ENCODE results near the gene FGF18.
"Not testable (repeated sequence)": the region's sequence is repeated elsewhere in the genome, so short reads cannot be mapped to it uniquely, and the experiment has no call there.

The FGF18 gene

DNA sequence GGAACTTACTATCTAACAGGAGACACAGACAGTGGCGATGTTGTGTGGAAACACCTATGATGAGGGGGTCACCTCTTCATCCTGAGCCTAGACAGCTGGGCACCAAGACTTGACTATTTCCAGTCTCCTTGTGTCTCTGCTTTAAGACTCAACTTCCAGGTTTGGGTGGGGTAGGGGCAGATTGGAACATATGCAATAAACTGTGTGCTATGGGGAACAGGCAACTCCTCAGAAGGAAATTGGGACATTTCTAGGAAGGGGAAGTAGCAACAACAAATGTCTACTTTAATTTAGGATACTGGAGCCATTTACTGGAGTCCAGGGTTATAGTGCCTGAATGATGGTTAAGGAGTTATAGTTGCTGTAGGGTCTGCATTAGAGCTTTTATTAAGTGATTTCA is 57.3 kb downstream of the FGF18 start:
- no peak for DNase-seq

GRCh38 chr5:171477101-171477500 is 57.7 kb downstream of the FGF18 start:
- peak; percentile 16 for DNase-seq

DNA sequence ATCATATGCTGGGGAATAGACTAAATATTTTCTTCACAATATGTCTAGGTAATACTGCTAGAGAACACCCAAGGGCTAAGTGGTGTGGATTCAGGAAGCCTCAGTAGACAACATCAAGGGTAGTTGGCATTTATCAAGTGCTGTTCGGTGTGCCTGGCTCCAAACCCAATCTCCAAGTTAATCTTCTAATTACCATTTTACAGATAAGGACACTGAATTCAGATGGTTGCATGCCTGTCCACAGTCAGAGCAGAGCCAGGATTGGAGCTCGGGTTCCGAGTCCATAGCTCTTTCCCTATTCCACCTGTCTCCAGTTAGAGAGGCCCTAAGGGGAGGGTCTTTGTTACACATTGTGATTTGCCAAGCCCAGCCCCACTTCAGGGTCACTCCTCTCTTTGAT is 58.2 kb downstream of the FGF18 start:
- no peak for DNase-seq

DNA sequence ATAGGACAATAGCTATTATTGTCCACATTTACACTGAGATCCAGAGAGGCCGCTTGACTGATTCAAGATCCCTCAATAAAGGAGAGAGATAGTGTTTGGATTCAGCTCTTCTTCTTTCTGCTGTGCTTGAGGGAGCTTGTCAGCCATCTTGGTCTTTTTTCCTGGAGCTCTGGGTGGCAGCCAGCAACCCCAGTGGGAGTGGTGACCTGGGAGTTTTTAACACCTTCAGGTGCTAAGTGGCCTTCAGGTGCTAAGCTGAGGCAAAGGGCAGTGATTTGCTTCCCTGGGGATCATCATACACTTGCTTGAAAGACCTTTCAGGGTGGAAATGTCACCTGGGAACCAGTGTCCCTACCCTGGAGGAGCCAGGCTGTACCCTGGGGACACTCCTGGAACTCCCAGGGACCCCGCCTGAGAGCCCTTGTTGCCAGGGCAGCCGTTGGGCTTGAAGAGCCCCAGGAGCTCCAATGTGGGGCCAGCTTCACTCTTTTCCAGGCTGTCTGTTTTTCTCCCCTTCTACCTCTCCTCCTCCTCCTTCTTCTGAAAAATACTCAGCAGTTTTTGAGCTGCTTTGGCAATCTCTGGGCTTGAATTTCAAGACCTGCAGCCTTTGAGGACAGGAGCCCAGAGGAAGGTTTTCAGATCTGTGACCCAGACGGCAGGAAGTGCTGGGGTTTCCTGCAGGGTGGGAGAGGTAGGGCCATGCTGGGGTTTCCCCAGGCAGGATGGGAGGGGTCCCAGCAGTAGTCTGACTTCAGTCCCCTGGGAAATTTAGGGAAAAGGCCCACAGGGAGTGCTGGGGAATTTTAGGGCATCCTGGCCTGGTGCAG is 59.7 kb downstream of the FGF18 start:
- DNase-seq: no peak

DNA sequence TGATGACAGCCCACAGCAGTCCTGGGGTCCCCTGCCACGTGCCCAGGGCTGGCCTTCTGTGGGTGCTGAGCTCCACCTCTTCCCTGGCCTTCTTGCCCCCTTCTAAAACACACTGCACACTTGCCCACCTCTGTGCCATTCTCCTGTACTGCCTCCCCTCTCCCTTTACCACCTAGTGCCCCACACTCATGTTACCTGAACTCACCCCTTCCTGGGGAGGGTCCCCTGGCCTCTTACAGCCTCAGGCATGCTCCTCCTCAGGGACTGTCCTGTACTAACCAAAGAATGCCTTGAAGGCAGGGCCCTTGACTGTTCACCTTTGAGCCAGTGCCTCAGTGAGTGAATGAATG is 60.3 kb downstream of the FGF18 start:
- no peak for DNase-seq

GRCh38 chr5:171480239-171480638 is 60.8 kb downstream of the FGF18 start:
- no peak for DNase-seq

DNA sequence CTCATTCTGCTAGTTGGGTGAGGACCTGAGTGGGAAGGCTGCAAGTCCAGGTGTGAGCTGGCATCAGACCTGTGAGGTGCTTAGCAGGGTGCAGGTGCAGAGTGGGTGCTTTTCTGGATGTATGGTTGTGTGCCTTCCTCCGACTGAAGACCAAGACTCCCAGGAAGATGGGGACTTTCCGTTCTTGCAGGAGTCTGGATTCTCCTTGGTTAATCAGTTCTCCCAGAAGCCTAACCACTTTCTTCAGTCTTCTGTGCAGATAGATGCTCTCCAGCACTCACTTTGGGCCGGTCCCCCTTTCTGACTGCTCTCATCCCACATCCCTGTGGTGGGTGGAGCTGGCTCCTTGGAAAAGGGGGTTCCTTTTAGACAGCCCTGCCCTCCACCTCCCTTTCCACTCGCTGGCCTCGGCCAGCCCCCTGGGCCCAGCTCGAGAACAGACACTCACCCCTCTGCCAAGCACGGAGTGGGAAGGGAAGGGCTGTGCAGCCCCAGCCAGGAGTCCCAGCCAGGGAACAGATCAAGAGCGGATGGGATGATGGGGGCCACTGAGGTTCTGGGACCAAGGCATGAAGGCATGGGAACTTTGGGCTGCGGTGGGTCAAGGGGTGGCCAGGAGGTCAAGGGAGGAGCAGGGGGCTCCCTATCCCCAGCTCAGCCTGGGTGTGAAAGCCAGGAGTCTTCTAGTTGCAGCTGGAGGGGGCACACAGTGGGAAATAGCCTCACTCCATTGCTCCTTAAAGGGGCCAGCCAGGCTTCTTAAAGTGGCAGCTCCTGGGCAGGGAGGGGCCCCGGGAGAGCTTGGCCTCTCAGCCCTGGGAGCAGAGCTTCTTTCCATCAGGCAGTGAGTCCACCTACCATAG is 62.4 kb downstream of the FGF18 start:
- no peak for DNase-seq

DNA sequence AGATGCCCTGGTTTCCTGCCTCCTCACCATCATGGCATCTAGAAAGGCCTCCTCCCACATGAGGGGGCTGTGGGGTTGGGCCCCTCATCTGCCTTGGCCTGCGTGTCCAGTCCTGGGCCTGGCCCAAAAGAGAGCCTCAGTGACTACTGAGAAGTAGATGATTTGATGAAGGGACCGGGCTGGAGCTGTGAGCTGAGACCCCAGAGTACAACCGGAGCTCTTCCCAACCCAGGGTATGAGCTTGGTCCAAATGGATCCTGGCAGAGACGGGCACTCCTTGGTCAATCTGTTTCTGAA is 62.9 kb downstream of the FGF18 start:
- DNase-seq: no peak

DNA sequence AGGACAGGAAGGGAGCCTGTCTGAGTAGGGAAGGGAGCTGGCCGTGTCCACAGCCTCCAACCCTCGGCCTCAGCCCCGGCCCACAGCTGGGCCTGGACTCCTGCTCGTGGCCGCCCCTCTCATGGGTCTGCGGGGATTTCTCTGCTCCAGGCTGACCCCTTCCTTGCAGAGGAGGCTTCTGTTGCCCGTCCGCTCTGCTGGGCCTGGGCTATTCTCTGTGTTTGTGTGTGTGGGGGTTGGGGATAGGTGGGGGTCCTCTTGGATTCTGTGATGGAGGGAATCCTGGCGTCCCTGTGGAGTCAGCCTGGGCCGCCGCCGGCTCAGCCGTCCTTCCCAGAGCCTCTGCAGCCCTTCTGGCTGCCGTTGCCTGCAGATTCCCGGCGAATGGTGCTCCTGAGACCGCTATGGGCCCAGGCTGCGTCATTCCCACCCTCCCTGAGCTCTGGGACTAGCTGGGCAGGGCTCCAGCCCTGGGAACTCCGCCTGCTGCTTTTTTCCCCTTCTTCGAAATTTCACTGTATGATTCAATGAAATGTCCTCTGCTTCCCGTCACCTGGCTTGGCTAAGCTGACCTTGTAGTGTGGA is 64.2 kb downstream of the FGF18 start:
- DNase-seq: no peak

- DNase-seq: no peak
Observed at GRCh38 chr5:171484460-171484899, 65.0 kb downstream of the FGF18 start.

GRCh38 chr5:171485668-171486067 is 66.2 kb downstream of the FGF18 start:
- DNase-seq: no peak

- DNase-seq: no peak
Observed at GRCh38 chr5:171486613-171487012, 67.2 kb downstream of the FGF18 start.

DNA sequence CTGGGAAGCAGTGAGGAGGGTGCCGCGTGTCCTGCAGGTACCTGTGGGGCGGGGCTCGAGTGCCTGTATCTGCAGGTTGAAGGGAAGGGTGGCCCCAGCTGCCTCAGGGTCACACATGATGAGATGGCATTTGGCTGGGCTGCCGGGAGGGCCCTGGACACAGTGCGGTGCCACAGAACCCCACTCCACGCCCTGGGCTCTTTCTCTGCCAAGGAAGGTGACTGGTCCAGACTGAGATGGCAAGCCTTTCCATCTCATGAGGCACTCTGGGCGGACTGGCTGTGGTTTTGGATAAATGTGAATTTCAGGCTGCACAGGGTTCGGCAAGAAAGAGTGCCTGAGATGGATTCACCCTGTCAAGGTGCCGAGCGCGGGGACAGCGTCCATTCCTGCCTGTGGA is 69.4 kb downstream of the FGF18 start:
- DNase-seq: no peak

GRCh38 chr5:171492781-171493180 is 73.3 kb downstream of the FGF18 start:
- DNase-seq: no peak

DNA sequence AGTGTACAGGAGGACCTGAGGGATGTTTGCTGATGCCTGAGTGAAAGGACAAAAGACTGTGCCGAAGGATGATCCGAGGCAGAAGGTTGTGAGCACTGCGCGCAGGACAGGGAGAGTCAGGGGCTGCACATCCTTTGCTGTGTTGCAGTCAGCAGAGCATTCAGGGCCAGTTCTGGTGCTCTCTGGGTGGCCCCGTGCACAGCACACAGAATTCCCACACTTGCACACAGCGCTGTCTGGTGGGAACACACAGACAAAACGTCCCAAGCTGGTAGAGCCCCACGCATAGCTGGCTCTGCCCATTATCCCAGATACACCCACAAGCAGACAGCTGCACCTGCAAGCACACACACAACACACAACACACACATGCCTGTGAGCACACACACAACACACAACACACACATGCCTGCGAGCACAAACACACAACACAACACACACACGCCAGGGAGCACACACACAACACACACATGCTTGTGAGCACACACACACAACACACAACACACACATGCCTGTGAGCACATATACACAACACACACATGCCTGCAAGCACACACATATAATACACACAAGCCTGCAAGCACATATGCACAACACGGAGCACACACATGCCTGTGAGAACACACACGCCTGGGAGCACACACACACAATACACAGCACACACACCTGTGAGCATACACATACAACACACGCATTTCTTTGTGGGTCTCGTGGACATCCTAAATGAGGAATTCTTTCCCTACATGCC is 74.4 kb downstream of the FGF18 start:
- no peak for DNase-seq

GRCh38 chr5:171494452-171495121 is 75.1 kb downstream of the FGF18 start:
- no peak for DNase-seq

DNA sequence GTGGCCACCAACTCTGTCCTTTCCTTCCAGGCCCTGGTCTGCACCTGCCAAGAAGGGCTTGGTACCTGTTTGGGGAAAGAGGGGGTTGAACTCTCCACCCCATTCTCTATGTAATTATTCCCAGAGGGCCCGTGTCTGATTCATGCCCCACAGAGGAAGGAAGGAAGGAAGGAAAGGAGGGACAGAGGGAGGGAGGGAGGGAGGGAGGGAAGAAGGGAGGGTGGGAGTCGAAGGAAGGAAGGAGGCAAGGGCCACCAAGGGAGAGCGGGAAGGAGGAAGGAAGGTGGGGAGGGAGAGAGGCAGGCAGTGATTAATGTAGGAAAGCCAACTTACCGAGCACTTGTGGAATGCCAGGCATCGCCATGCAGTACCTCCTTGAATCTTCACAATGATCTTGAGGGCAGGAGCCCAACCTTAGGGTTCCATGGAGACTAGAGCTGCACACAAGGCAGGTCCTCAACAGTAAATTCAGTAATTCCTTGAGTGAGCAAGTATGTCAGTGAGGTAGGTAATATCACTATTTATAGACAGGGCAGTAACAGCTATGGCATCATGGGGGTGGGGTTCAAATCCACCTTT is 75.8 kb downstream of the FGF18 start:
- no peak for DNase-seq

- no peak for DNase-seq
Observed at GRCh38 chr5:171496456-171496855, 77.0 kb downstream of the FGF18 start.

DNA sequence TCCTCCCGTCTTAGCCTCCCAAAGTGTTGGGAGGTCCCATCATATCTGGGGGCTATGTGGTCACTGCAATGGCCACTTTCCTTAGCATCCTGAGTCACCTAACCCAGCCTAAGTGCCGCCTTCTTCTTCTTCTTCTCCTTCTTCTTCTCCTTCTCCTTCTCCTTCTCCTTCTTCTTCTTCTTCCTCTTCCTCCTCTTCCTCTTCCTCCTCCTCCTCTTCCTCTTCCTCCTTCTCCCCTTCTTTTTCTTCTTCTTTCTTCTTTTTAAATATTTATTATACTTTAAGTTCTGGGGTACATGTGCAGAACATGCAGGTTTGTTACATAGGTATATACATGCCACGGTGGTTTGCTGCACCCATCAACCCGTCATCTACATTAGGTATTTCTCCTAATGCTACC is 78.0 kb downstream of the FGF18 start:
- DNase-seq: not testable (repeated sequence)

GRCh38 chr5:171498166-171498565 is 78.7 kb downstream of the FGF18 start:
- DNase-seq: no peak

- no peak for DNase-seq
Observed at GRCh38 chr5:171499611-171500010, 80.2 kb downstream of the FGF18 start.

DNA sequence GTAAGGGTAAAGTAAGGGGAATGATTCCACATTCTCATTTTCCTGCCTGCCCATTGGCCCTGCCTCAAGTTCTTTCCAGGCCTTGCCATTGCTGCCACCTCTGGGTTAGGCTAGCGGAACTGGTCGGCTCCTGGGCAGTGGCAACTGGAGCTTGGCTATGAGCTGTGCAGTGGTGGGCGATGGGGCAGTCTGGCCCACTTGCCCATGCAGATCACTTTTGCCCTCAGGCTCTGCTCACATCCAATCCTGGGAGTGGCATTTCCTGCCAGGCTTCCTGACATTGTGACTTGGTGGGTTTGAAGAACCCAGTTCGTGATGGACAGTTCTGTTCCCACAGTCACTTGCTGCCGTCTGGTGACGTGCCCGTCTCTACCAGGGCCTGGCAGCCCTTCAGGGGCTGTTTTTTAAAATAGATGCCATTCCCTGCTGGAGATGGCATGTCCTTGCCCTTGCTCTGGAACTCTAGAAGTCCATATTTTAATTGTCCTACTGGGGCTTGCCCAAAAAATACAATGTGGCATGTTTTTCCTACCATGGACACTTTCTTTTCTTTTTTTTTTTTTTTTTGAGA is 86.1 kb downstream of the FGF18 start:
- DNase-seq: no peak

Data from GDM1 (cell line).